NK-92 (cell line): ENCODE results near the gene NPM1.
A peak's percentile ranks its signal among the peaks of the same experiment; 100 is the strongest.
"Not testable (repeated sequence)": the region's sequence is repeated elsewhere in the genome, so short reads cannot be mapped to it uniquely, and the experiment has no call there.

Experiments used
- DNase-seq: peaks from one replicate; lab custom pipeline; 2025; ENCODE audit not compliant: unreplicated experiment; lab: John Stamatoyannopoulos, UW

Gene NPM1

GRCh38 chr5:171387345-171387969 is at the start of gene NPM1:
NPM1 (plus strand) TSS chr5:171387849; CDS start chr5:171387949, 100 bp downstream.
- DNase-seq: peak; percentile 81

DNA sequence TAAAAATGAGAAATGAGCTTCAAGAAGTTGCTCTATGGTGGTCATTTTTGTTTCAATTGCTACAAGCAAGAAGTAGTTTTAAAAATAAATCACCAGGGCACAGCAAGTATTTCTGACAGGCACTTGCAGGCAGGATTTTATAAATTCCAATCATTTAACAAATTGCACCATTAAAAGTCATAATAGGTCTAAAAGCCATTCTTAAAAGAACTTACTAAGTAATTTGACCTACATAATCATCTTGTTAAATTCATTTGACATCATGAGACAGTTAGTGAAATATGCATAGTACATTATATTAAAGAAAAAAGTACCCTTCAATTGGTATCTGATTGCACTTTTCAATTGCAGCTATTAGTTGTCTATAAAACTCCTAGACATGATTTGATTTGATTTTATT is 47.6 kb upstream of the NPM1 start:
- no peak for DNase-seq

DNA sequence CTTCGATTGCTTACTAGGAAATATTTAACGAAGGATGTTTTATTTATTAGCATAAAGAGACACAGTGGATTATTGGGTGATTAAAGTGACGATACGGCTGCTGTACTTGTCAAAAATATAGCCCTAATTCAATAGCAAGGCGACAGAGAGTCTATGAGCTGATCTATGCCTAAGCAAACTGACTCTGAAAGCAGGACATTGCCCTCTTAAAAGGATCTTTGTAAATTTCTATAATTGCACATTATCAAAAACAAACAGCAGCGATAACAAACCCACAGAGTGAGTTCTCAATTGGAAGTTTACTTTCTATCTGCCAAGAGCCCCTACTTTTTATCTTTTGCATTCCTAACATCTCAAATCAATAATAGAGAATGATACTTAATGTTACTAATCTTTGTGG is 47.2 kb upstream of the NPM1 start:
- no peak for DNase-seq

DNA sequence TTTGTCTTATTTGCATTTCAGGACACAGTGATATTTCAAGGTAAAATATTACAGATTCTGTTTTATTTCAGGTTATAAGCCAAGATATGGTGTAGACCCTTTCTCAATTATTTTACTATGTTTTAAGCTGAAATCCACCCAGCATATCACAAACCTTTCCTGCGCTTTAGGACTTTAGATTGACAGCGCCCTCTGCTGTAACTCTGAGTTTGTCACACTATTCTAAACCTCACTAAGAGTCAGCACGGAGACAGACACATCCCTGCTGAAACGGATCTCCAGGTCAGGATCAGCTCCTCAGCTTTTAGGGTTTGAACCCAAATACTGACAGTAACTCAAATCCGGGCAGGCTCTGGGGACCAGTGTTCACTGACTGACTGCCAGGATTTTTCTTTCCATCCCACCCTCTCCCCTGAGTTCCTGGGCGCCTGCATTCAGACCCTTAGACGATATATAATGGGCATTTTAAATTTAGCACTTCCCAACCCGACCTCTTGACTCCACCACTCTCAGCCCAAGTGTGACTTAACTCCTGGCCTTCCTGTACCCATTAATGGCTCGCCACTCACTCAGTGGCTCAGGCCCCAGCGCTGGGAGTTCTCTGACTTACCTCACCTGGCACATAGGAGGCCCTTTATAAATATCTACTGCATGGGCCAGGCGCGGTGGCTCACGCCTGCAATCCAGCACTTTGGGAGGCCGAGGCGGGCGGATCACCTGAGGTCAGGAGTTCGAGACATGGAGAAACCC is 45.1 kb upstream of the NPM1 start:
- no peak for DNase-seq

- DNase-seq: no peak
These were observed 42.6 kb upstream of the NPM1 start for GRCh38 chr5:171344936-171345608.

GRCh38 chr5:171351536-171352073 is 36.0 kb upstream of the NPM1 start:
- DNase-seq: no peak

DNA sequence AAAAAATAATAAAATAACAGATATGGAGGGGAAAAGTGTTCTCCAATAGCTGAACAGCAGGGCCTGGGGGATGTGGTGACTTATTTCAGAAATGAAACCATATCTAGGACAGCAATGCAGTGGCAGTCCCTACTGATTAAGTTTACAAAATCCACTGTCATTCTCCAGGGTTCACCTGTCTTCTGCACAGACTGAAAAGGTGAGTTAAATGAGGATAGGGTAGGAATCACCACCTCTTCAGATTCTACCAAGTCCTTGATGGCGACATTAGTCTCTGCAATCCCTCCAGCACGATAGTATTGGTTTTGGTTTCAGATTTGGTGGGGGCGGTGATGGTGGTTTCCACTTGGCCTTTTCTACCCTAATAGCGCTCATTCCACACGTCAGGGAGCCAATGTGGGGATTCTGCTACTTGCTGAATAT is 32.3 kb upstream of the NPM1 start:
- DNase-seq: no peak

DNA sequence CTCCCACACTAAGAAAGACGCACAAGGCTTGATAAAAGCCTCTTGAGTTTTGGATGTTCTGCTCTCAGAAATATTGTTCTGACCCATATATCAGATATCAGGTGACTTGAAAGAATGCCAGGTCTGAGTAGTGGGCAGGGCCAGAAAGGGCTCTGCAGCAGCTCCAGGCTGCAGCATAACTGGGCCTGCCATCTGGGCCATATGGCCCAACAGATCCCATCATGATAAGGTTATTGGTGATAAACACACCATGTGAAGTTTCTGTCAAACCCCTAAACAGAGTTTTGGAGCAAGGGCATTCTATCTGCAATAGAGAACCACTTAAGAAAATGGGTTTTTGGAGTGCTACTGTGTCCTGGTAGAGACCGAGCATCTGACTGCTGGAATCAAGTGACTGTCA is 29.8 kb upstream of the NPM1 start:
- no peak for DNase-seq

DNA sequence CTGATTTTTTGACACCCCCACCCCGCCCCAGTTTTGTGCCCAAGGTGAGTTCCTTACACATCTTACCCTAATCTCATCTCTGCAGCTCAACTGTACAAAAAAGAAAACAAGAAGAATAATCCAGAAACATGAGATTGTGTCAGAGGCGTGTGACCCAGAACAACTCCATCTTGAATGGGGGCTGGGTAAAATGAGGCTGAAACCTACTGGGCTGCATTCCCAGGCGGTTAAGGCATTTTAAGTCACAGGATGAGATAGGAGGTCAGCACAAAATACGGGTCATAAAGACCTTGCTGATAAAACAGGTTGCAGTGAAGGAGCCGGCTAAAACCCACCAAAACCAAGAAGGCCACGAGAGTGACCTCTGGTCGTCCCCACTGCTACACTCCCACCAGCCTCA is 26.5 kb upstream of the NPM1 start:
- DNase-seq: not testable (repeated sequence)

GRCh38 chr5:171363249-171363648 is 24.4 kb upstream of the NPM1 start:
- DNase-seq: not testable (repeated sequence)

GRCh38 chr5:171363846-171364245 is 23.8 kb upstream of the NPM1 start:
- no peak for DNase-seq

DNA sequence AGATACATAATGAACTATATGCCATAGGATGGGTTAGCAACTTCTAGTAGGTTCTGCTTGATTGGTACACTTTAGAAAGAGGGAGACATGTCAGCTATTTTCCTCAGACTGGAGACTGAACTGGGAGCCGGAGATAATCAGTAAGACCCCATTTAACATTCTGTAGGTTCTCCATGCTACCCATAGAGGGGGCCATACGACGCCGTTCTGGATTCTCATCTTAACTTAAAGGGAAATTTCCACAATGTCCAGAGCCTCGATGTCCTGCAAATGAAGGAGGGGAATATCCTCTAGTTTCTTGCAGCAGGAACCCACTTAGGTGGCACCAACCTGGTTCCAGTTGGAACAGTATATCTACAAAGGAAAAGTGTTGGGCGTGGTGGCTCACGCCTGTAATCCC is 22.3 kb upstream of the NPM1 start:
- no peak for DNase-seq

DNA sequence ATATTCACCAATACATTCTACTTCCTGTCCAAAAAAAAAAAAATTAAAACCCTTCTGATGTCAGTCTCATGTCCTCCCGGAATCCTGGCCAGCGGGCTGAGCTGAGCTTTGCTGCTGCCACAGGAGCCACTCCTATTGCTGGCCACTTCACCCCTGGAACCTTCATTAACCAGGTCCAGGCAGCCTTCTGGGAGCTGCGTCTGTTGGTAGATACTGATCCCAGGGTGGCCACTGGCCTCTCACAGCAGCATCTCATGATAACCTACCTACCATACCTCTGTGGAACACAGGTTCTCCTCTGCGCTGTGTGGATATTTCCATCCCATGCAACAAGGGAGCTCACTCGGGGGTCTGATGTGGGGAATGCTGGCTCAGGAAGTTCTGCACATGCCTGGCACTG is 21.0 kb upstream of the NPM1 start:
- DNase-seq: no peak

- DNase-seq: no peak
These were observed 20.0 kb upstream of the NPM1 start for GRCh38 chr5:171367424-171368370.

DNA sequence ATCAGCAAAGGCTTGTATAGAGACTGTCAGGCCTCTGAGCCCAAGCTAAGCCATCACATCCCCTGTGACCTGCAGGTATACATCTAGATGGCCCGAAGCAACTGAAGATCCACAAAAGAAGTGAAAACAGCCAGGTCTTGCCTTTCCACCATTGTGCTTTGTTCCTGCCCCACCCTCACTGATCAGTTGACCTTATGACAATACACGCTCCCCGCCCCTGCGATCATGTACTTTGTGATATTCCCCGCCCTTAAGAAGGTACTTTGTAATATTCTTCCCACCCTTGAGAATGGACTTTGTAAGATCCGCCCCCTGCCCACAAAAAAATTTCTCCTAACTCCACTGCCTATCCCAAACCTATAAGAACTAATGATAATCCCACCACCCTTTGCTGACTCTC is 18.6 kb upstream of the NPM1 start:
- no peak for DNase-seq

- DNase-seq: no peak
These were observed 17.8 kb upstream of the NPM1 start for GRCh38 chr5:171369898-171370297.

GRCh38 chr5:171370881-171371280 is 16.8 kb upstream of the NPM1 start:
- not testable (repeated sequence) for DNase-seq

DNA sequence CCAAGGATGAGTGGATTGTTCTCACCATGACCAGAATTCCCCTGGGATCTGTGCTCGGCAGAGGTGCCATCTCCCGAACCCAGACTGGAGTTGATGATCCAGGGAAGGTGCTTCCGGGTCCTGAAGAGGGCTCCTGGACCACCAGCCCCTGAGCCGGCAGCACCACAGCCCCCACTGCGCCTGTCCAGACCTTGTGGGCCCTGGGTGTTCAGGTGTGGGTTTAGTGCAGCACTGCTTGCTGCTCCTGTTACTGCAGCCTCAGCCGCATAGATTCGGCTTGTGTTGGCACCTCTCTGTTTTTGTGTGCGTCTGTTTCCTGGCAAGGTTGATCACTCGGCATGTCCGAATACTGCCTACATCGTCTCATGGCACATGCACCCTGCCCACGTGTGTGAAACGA is 16.3 kb upstream of the NPM1 start:
- DNase-seq: no peak

- DNase-seq: no peak
These were observed 7.7 kb upstream of the NPM1 start for GRCh38 chr5:171379961-171380360.

- not testable (repeated sequence) for DNase-seq
These were observed 3.2 kb upstream of the NPM1 start for GRCh38 chr5:171384416-171384815.

GRCh38 chr5:171384999-171385398 is 2.6 kb upstream of the NPM1 start:
- DNase-seq: not testable (repeated sequence)
